ENCODE results near the gene GALNTL6.

Gene GALNTL6

GRCh38 chr4:172481802-172482508, 668.8 kb downstream of the GALNTL6 start:
- DNase-seq (ENCODE audit: low spot score), result no peak
- H3K9me3 ChIP-seq (ENCODE audit: severe bottlenecking), result no peaks in the 10 kb centered on the region
- H3K27ac ChIP-seq (ENCODE audit: poor library complexity, severe bottlenecking), result no peak overlapping the region
- no peak overlapping the region for H3K4me3 ChIP-seq (ENCODE audit: severe bottlenecking)
- H3K36me3 ChIP-seq (ENCODE audit: low read depth), result no peaks in the 10 kb centered on the region
- H3K4me1 ChIP-seq (ENCODE audit: insufficient read depth, poor library complexity, severe bottlenecking), result no peaks in the 10 kb centered on the region
- ATAC-seq (ENCODE audit: low read depth), result no peak
- TF ChIP-seq CTCF (IDR thresholded peaks at IDR 0.05; ENCODE audit: poor library complexity, severe bottlenecking), result no peak
- H3K27me3 ChIP-seq (ENCODE audit: insufficient read depth, poor library complexity, severe bottlenecking), result no peaks in the 10 kb centered on the region

- DNase-seq (ENCODE audit: low spot score) (no peak), ATAC-seq (ENCODE audit: low read depth) (no peak)
- no peaks in the 10 kb centered on the region for H3K36me3 ChIP-seq (ENCODE audit: low read depth)
- no peak for TF ChIP-seq CTCF (IDR thresholded peaks at IDR 0.05; ENCODE audit: poor library complexity, severe bottlenecking)
- no peaks in the 10 kb centered on the region for H3K4me1 ChIP-seq (ENCODE audit: insufficient read depth, poor library complexity, severe bottlenecking)
- no peak overlapping the region for H3K4me3 ChIP-seq (ENCODE audit: severe bottlenecking)
- no peak overlapping the region for H3K27ac ChIP-seq (ENCODE audit: poor library complexity, severe bottlenecking)
- no peaks in the 10 kb centered on the region for H3K27me3 ChIP-seq (ENCODE audit: insufficient read depth, poor library complexity, severe bottlenecking)
- no peaks in the 10 kb centered on the region for H3K9me3 ChIP-seq (ENCODE audit: severe bottlenecking)
Observed at GRCh38 chr4:172485007-172485406, 671.8 kb downstream of the GALNTL6 start.

- Histone ChIP-seq H3K9me3 (ENCODE audit: severe bottlenecking) (no peaks in the 10 kb centered on the region), H3K36me3 (ENCODE audit: low read depth) (no peaks in the 10 kb centered on the region), H3K4me1 (ENCODE audit: insufficient read depth, poor library complexity, severe bottlenecking) (no peaks in the 10 kb centered on the region), H3K4me3 (ENCODE audit: severe bottlenecking) (no peak overlapping the region), H3K27me3 (ENCODE audit: insufficient read depth, poor library complexity, severe bottlenecking) (no peaks in the 10 kb centered on the region), H3K27ac (ENCODE audit: poor library complexity, severe bottlenecking) (no peak overlapping the region)
- ATAC-seq (ENCODE audit: low read depth), result no peak
- no peak for DNase-seq (ENCODE audit: low spot score)
- no peak for TF ChIP-seq CTCF (IDR thresholded peaks at IDR 0.05; ENCODE audit: poor library complexity, severe bottlenecking)
Observed at GRCh38 chr4:172486531-172486930, 673.3 kb downstream of the GALNTL6 start.

- no peak for ATAC-seq (ENCODE audit: low read depth)
- no peak for TF ChIP-seq CTCF (IDR thresholded peaks at IDR 0.05; ENCODE audit: poor library complexity, severe bottlenecking)
Observed at GRCh38 chr4:172489861-172490260, 676.7 kb downstream of the GALNTL6 start.

GRCh38 chr4:172495769-172496168, 682.6 kb downstream of the GALNTL6 start:
- DNase-seq (ENCODE audit: low spot score) (no peak), ATAC-seq (ENCODE audit: low read depth) (no peak)
- no peak for TF ChIP-seq CTCF (IDR thresholded peaks at IDR 0.05; ENCODE audit: poor library complexity, severe bottlenecking)
- H3K27ac ChIP-seq (ENCODE audit: poor library complexity, severe bottlenecking), result no peak overlapping the region
- H3K36me3 ChIP-seq (ENCODE audit: low read depth), result no peaks in the 10 kb centered on the region
- H3K27me3 ChIP-seq (ENCODE audit: insufficient read depth, poor library complexity, severe bottlenecking), result no peaks in the 10 kb centered on the region
- no peaks in the 10 kb centered on the region for H3K4me1 ChIP-seq (ENCODE audit: insufficient read depth, poor library complexity, severe bottlenecking)
- no peak overlapping the region for H3K4me3 ChIP-seq (ENCODE audit: severe bottlenecking)
- H3K9me3 ChIP-seq (ENCODE audit: severe bottlenecking), result no peaks in the 10 kb centered on the region

More at GRCh38 chr4:172489861-172490260, 676.7 kb downstream of the GALNTL6 start:
- Histone ChIP-seq H3K4me1 (ENCODE audit: insufficient read depth, poor library complexity, severe bottlenecking) (no peaks in the 10 kb centered on the region), H3K36me3 (ENCODE audit: low read depth) (no peaks in the 10 kb centered on the region), H3K27me3 (ENCODE audit: insufficient read depth, poor library complexity, severe bottlenecking) (no peaks in the 10 kb centered on the region), H3K27ac (ENCODE audit: poor library complexity, severe bottlenecking) (no peak overlapping the region), H3K9me3 (ENCODE audit: severe bottlenecking) (no peaks in the 10 kb centered on the region), H3K4me3 (ENCODE audit: severe bottlenecking) (no peak overlapping the region)
- DNase-seq (ENCODE audit: low spot score), result no peak

Measured in RWPE2 (cell line).